Bronchial epithelial cell (primary cell): Measurements from ENCODE around the gene ABR. TPM values are rescaled to one million over a fixed set of nuclear protein-coding genes. Genes with fewer than 3 reads are reported as not detected.
A peak's percentile ranks its signal among the peaks of the same experiment; 100 is the strongest.

Source experiments
- DNase-seq: peaks from one replicate; pipeline ENCODE4 v3.0.0-alpha.2; 2010; ENCODE audit warnings: low read depth
- FAIRE-seq: peaks from 2 replicates; lab custom pipeline; 2011; peaks lifted over from hg19 to GRCh38; lab: Jason Lieb, UNC
- H3K27me3 ChIP-seq: 2 replicates; pipeline ENCODE4 v1.5.1; 2011; ENCODE audit warnings: low read length; ENCODE audit not compliant: control insufficient read depth, insufficient read depth
- H3K36me3 ChIP-seq: 2 replicates; pipeline ENCODE4 v1.5.1; 2011; ENCODE audit warnings: low read length; ENCODE audit not compliant: control insufficient read depth, insufficient read depth
- H3K4me3 ChIP-seq: 2 replicates; pipeline ENCODE4 v1.5.1; 2011; ENCODE audit warnings: mild to moderate bottlenecking, low read depth, low read length, control low read depth
- CTCF ChIP-seq: IDR thresholded peaks from 2 replicates; pipeline ENCODE4 v1.5.1; 2011; ENCODE audit warnings: mild to moderate bottlenecking, moderate library complexity, low read length, control low read depth, inconsistent platforms; ENCODE audit not compliant: insufficient read depth, severe bottlenecking
- total RNA-seq: library from RNA; depleted of rRNA; stranded (reverse); fragments of >200 nt; gene quantifications from 2 replicates; pipeline ENCODE4 v1.2.1, GENCODE V29; 2014

ABR gene
- total RNA-seq, 1 donor from 2014 or later: 18.7 TPM

- Histone ChIP-seq H3K27me3 (peaks cover 1% of the 10 kb centered on the region), H3K4me3 (no peak overlapping the region), H3K36me3 (no peaks in the 10 kb centered on the region)
- no peak for DNase-seq
- FAIRE-seq: no peak
- TF ChIP-seq CTCF: no peak
Observed at GRCh38 chr17:1173432-1174262, 6.1 kb downstream of the ABR start.

- no peaks in the 10 kb centered on the region for H3K36me3 ChIP-seq
- TF ChIP-seq CTCF: no peak
- DNase-seq (no peak), FAIRE-seq (no peak)
- H3K4me3 ChIP-seq: no peak overlapping the region
- peaks cover 1% of the 10 kb centered on the region for H3K27me3 ChIP-seq
Observed at GRCh38 chr17:1171953-1172352, 7.8 kb downstream of the ABR start.

GRCh38 chr17:1170739-1171138 is 9.0 kb downstream of the ABR start:
- Histone ChIP-seq H3K27me3 (peaks cover 1% of the 10 kb centered on the region), H3K4me3 (no peak overlapping the region), H3K36me3 (no peaks in the 10 kb centered on the region)
- FAIRE-seq: no peak
- TF ChIP-seq CTCF: no peak
- DNase-seq: no peak

DNA sequence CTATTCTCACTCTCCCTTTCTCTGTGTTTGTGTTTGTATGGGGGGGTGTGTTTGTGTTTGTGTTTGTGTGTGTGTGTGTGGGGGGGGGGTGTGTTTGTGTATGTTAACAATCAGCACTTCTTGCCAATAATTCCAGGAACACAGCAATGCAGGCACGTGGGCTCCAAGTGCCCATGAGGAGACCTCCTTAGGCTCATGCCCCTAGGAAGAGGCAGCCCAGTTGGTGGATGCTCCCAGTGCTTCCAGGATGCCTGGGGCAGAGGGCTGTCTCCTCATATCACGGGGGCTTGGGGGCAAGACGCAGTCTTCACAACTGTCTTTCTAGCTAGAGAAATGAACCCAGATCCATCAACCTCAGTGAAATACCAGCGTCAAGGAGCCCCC is 9.9 kb downstream of the ABR start:
- H3K4me3 ChIP-seq: no peak overlapping the region
- DNase-seq (no peak), FAIRE-seq (no peak)
- H3K27me3 ChIP-seq: peaks cover 1% of the 10 kb centered on the region
- TF ChIP-seq CTCF: no peak
- H3K36me3 ChIP-seq: no peaks in the 10 kb centered on the region

DNA sequence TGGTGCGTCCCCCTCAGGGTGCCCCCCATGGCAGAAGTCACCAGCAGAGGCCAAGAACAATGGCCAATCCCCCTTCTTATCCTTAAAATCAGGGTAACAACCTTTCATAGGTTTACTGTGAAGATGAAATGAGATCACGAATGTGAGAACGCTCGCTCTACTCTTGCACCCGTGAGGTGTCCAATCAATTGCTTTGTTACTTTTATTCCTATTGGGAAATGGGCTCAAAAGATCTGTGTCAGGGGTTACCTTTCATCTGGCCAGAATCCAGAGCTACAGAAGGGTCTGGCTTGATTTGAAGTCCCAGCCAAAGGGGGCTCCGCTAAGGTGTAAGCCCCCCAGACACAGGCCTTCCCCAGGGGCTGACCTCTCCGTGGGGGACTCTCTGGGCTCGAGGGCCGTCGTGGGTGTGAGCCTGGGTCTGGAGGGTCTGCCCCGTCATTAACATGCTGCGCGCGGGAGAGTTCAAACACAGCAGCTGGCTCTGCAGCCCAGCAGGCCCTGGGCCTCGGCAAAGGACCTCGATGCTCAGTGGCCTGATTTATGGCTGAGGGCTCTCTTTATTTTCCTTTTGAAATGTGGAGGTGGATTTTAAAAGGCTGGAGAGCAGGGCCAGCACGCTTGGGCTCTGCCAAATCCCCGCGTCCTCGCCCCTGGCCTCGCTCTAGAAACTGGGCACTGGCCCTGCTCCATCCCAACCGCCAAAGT is 10.4 kb downstream of the ABR start:
- DNase-seq (no peak), FAIRE-seq (peak; percentile 28)
- TF ChIP-seq CTCF: no peak
- H3K4me3 ChIP-seq: no peak overlapping the region
- no peaks in the 10 kb centered on the region for H3K27me3 ChIP-seq
- H3K36me3 ChIP-seq: no peaks in the 10 kb centered on the region
